ENCODE measurements around the gene DEGS2. TPM values are rescaled to one million over a fixed set of nuclear protein-coding genes. Genes with fewer than 3 reads are reported as not detected.

The DEGS2 gene
- total and polyA plus RNA-seq, 4 donors, result 0.10 to 3.0 (median 0.90) TPM

GRCh38 chr14:100103250-100104005 is 56.0 kb downstream of the DEGS2 start:
- ATAC-seq (ENCODE audit: low FRiP score) (peak; percentile 46), DNase-seq (no peak)
- no peaks in the 10 kb centered on the region for H3K9me3 ChIP-seq (ENCODE audit: control insufficient read depth, low read length)
- 61 to 71% methylated on average over 10 of the region's 10 CpGs for WGBS, 2 donors
- H3K4me3 ChIP-seq (ENCODE audit: low read length in 2 of 2), result no peak overlapping the region
- H3K27me3 ChIP-seq (ENCODE audit: control insufficient read depth in 1 of 2, insufficient read depth in 2 of 2, low read length in 1 of 2), result no peaks in the 10 kb centered on the region
- peak overlapping the region in 1 of 2 donors; percentile 19 for H3K27ac ChIP-seq (ENCODE audit: low read depth in 1 of 2, low read length in 2 of 2)
- H3K36me3 ChIP-seq (ENCODE audit: control insufficient read depth in 1 of 2, insufficient read depth in 2 of 2, low read length in 1 of 2), result no peaks in the 10 kb centered on the region
- peaks cover 0 to 5% of the 10 kb centered on the region in 2 donors for H3K4me1 ChIP-seq (ENCODE audit: control insufficient read depth in 1 of 2, insufficient read depth in 2 of 2, low read length in 2 of 2)
- intact Hi-C loops (cut with DNase I), result loop anchor here in 1 of 2 donors (2.0 kb wide), 1 partner anchor 121 kb away; no protein-coding TSS in a partner anchor

- 88 to 91% methylated on average over 8 of the region's 8 CpGs for WGBS, 2 donors
- H3K27ac ChIP-seq (ENCODE audit: low read depth in 1 of 2, low read length in 2 of 2), result no peak overlapping the region
These were observed 57.2 kb downstream of the DEGS2 start for GRCh38 chr14:100102156-100102785.

GRCh38 chr14:100100032-100100703 is 59.3 kb downstream of the DEGS2 start:
- H3K27me3 ChIP-seq (ENCODE audit: control insufficient read depth in 1 of 2, insufficient read depth in 2 of 2, low read length in 1 of 2), result no peaks in the 10 kb centered on the region
- DNase-seq (no peak), ATAC-seq (ENCODE audit: low FRiP score) (no peak)
- intact Hi-C loops (cut with DNase I), result no loop called here
- H3K27ac ChIP-seq (ENCODE audit: low read depth in 1 of 2, low read length in 2 of 2), result no peak overlapping the region
- peaks cover 0 to 4% of the 10 kb centered on the region in 2 donors for H3K4me1 ChIP-seq (ENCODE audit: control insufficient read depth in 1 of 2, insufficient read depth in 2 of 2, low read length in 2 of 2)
- H3K4me3 ChIP-seq (ENCODE audit: low read length in 2 of 2), result no peak overlapping the region
- no peaks in the 10 kb centered on the region for H3K9me3 ChIP-seq (ENCODE audit: control insufficient read depth, low read length)
- H3K36me3 ChIP-seq (ENCODE audit: control insufficient read depth in 1 of 2, insufficient read depth in 2 of 2, low read length in 1 of 2), result no peaks in the 10 kb centered on the region
- WGBS, 2 donors, result 95% methylated on average over 14 of the region's 14 CpGs

More at GRCh38 chr14:100102156-100102785, 57.2 kb downstream of the DEGS2 start:
- H3K4me3 ChIP-seq (ENCODE audit: low read length in 2 of 2), result no peak overlapping the region
- no peaks in the 10 kb centered on the region for H3K27me3 ChIP-seq (ENCODE audit: control insufficient read depth in 1 of 2, insufficient read depth in 2 of 2, low read length in 1 of 2)
- ATAC-seq (ENCODE audit: low FRiP score), result no peak
- intact Hi-C loops (cut with DNase I), result no loop called here
- no peak for DNase-seq
- H3K9me3 ChIP-seq (ENCODE audit: control insufficient read depth, low read length), result no peaks in the 10 kb centered on the region
- no peaks in the 10 kb centered on the region for H3K36me3 ChIP-seq (ENCODE audit: control insufficient read depth in 1 of 2, insufficient read depth in 2 of 2, low read length in 1 of 2)
- peaks cover 0 to 5% of the 10 kb centered on the region in 2 donors for H3K4me1 ChIP-seq (ENCODE audit: control insufficient read depth in 1 of 2, insufficient read depth in 2 of 2, low read length in 2 of 2)

- no peak for ATAC-seq (ENCODE audit: low FRiP score)
- Histone ChIP-seq H3K27me3 (ENCODE audit: control insufficient read depth in 1 of 2, insufficient read depth in 2 of 2, low read length in 1 of 2) (no peaks in the 10 kb centered on the region), H3K4me1 (ENCODE audit: control insufficient read depth in 1 of 2, insufficient read depth in 2 of 2, low read length in 2 of 2) (no peaks in the 10 kb centered on the region), H3K9me3 (ENCODE audit: control insufficient read depth, low read length) (no peaks in the 10 kb centered on the region), H3K27ac (ENCODE audit: low read depth in 1 of 2, low read length in 2 of 2) (no peak overlapping the region), H3K36me3 (ENCODE audit: control insufficient read depth in 1 of 2, insufficient read depth in 2 of 2, low read length in 1 of 2) (no peaks in the 10 kb centered on the region), H3K4me3 (ENCODE audit: low read length in 2 of 2) (no peak overlapping the region)
- intact Hi-C loops (cut with DNase I), result no loop called here
- DNase-seq, result no peak
- WGBS, 2 donors, result 88 to 96% methylated on average over 8 of the region's 8 CpGs
These were observed 61.3 kb downstream of the DEGS2 start for GRCh38 chr14:100098171-100098570.

DNA sequence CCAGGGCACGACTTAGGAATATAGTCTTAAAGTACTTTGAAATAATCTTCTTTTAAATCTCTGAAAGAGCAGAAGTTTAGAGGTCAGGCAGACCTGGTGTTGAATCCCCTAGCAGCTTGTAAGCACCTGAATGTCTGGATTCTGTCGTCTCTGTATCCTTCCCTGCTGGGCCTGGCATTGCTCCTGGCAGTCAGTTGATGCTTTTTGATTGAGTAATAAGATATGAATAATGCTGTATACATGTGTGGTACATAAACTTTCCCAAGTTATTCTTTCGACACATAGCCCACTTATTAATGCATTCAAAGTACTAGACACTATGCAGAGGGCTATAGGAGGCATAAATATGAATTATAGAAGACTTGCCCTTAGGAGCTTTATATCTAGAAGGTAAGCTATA is 62.8 kb downstream of the DEGS2 start:
- Histone ChIP-seq H3K36me3 (ENCODE audit: control insufficient read depth in 1 of 2, insufficient read depth in 2 of 2, low read length in 1 of 2) (no peaks in the 10 kb centered on the region), H3K27ac (ENCODE audit: low read depth in 1 of 2, low read length in 2 of 2) (no peak overlapping the region), H3K27me3 (ENCODE audit: control insufficient read depth in 1 of 2, insufficient read depth in 2 of 2, low read length in 1 of 2) (no peaks in the 10 kb centered on the region), H3K4me1 (ENCODE audit: control insufficient read depth in 1 of 2, insufficient read depth in 2 of 2, low read length in 2 of 2) (no peaks in the 10 kb centered on the region), H3K9me3 (ENCODE audit: control insufficient read depth, low read length) (no peaks in the 10 kb centered on the region), H3K4me3 (ENCODE audit: low read length in 2 of 2) (no peak overlapping the region)
- ATAC-seq (ENCODE audit: low FRiP score) (no peak), DNase-seq (no peak)
- 86 to 88% methylated on average over 3 of the region's 3 CpGs for whole genome bisulfite sequencing, 2 donors
- intact Hi-C loops (cut with DNase I), result no loop called here

Small RNA genes lying within 50 kb of the gene (microRNA-seq; reads per million reads assigned to microRNA genes)
- gene MIR151B (93.5 to 179 reads per million in 2 donors), gene MIR342 (1,038 to 1,040 reads per million in 2 donors)

Other genes starting within 250 kb of the DEGS2 start
- 100 to 1,000 TPM in 1 of 2 donors, 10 to 100 TPM in 1; 34.2 to 133 TPM for gene EVL, start 94.2 kb downstream of the DEGS2 start, total RNA-seq
- 10 to 100 TPM; 21.3 to 77.2 TPM for gene EVL, start 94.2 kb downstream of the DEGS2 start, polyA plus RNA-seq
- gene YY1, start 79.5 kb upstream of the DEGS2 start, total RNA-seq, result 10 to 100 TPM; 46.0 to 57.3 TPM
- gene YY1, start 79.5 kb upstream of the DEGS2 start, polyA plus RNA-seq, result 10 to 100 TPM; 23.1 to 36.1 TPM
- gene SLC25A29, start 146.8 kb upstream of the DEGS2 start, total RNA-seq, result 10 to 100 TPM; 38.1 to 45.9 TPM
- gene SLC25A29, start 146.8 kb upstream of the DEGS2 start, polyA plus RNA-seq, result 10 to 100 TPM in 1 of 2 donors, 1 to 10 TPM in 1; 3.9 to 56.6 TPM
- gene SLC25A47, start 163.7 kb upstream of the DEGS2 start, total RNA-seq, result not detected
- gene SLC25A47, start 163.7 kb upstream of the DEGS2 start, polyA plus RNA-seq, result not detected
- 1 to 10 TPM; 8.3 to 8.8 TPM for gene WDR25, start 216.8 kb upstream of the DEGS2 start, total RNA-seq
- gene WDR25, start 216.8 kb upstream of the DEGS2 start, polyA plus RNA-seq, result 1 to 10 TPM; 5.1 to 7.3 TPM